ENCODE data around the gene STK35. TPM values are rescaled to one million over a fixed set of nuclear protein-coding genes. Genes with fewer than 3 reads are reported as not detected.

The STK35 gene
- total RNA-seq, 1 donor from 2014 or later = 13.0 TPM

DNA sequence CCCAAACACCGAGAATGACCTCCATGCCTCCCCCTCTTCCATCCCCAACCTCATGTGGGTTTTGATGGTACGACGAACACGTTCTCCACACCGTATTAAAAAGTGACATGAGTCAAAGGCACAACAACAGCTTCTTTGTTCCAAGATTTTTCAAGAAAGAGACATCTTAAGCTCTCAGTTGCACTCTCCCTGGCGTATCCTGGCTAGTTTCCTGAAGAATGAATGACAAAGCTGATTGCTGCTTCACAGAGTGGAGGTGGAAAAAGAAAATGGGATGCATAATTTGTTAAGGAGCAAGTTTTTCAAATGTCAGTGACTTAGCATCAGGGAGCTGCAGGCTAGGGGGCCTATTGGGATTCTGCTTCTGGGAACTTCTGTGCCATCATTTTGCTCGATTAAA is 95.5 kb downstream of the STK35 start:
- Histone ChIP-seq H3K4me3 (no peak overlapping the region), H3K4me1 (no peaks in the 10 kb centered on the region), H3K27me3 (peaks cover 4% of the 10 kb centered on the region), H3K9me3 (no peaks in the 10 kb centered on the region), H3K27ac (no peak overlapping the region), H3K36me3 (no peaks in the 10 kb centered on the region)
- ATAC-seq (no peak), DNase-seq (no peak)
- TF ChIP-seq, protein P1, sequence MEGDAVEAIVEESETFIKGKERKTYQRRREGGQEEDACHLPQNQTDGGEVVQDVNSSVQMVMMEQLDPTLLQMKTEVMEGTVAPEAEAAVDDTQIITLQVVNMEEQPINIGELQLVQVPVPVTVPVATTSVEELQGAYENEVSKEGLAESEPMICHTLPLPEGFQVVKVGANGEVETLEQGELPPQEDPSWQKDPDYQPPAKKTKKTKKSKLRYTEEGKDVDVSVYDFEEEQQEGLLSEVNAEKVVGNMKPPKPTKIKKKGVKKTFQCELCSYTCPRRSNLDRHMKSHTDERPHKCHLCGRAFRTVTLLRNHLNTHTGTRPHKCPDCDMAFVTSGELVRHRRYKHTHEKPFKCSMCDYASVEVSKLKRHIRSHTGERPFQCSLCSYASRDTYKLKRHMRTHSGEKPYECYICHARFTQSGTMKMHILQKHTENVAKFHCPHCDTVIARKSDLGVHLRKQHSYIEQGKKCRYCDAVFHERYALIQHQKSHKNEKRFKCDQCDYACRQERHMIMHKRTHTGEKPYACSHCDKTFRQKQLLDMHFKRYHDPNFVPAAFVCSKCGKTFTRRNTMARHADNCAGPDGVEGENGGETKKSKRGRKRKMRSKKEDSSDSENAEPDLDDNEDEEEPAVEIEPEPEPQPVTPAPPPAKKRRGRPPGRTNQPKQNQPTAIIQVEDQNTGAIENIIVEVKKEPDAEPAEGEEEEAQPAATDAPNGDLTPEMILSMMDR (IDR thresholded peaks at IDR 0.05) = no peak
- intact Hi-C loops (cut with DNase I) = no loop called here

Other genes starting within 250 kb of the STK35 start
- gene SIRPA, start 206.4 kb upstream of the STK35 start, total RNA-seq = 93.8 TPM
- not detected for gene PDYN, start 107.8 kb upstream of the STK35 start, total RNA-seq
- gene TGM3, start 194.2 kb downstream of the STK35 start, total RNA-seq = not detected